Stomach smooth muscle (tissue), 2 donors: ENCODE measurements around the gene SON.
"Not testable (repeated sequence)": the region's sequence is repeated elsewhere in the genome, so short reads cannot be mapped to it uniquely, and the experiment has no call there.

ENCODE experiments used
- H3K27ac ChIP-seq: one replicate; pipeline ENCODE4 v1.7.0; 2013; ENCODE audit warnings: mild to moderate bottlenecking, low read length, inconsistent platforms
- H3K27me3 ChIP-seq, 2 donors: one replicate each; pipeline ENCODE4 v1.7.0; 2013; ENCODE audit warnings: low read length in 2 of 2; ENCODE audit not compliant: insufficient read depth in 2 of 2, control insufficient read depth in 1 of 2
- H3K36me3 ChIP-seq, 2 donors: one replicate each; pipeline ENCODE4 v1.7.0; 2013; ENCODE audit warnings: low read length in 2 of 2; ENCODE audit not compliant: control insufficient read depth in 2 of 2, insufficient read depth in 2 of 2
- H3K4me1 ChIP-seq: one replicate; pipeline ENCODE4 v1.7.0; 2013; ENCODE audit warnings: low read length; ENCODE audit not compliant: control insufficient read depth, insufficient read depth
- H3K4me3 ChIP-seq, 2 donors: one replicate each; pipeline ENCODE4 v1.7.0; 2013; ENCODE audit warnings: low read length in 2 of 2
- H3K9ac ChIP-seq, 2 donors: one replicate each; pipeline ENCODE4 v1.7.0; 2013; ENCODE audit warnings: low read length in 2 of 2, mild to moderate bottlenecking in 1 of 2
- H3K9me3 ChIP-seq, 2 donors: one replicate each; pipeline ENCODE4 v1.7.0; 2013; ENCODE audit warnings: low read length in 2 of 2; ENCODE audit not compliant: control insufficient read depth in 2 of 2
- donor health status: healthy.
- donor health status: Pancreatic carcinoma.

Gene SON

DNA sequence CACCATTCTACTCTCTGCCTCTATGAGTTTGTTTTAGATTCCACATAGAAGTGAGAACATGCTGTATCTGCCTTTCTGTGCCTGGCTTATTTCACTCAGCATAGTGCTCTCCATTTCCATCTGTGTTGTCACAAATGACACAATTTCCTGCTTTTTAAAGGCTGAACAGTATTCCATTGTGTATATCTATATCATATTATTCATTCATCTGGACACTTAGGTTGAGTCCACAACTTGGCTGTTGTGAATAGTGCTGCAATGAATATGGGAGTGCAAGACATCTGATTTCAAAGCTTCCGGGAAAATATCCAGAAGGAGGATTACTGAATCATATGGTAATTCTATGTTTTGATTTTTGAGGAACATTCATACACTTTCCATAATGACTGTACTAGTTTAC lies 65.7 kb downstream of the SON start:
- no peak overlapping the region for H3K9ac ChIP-seq
- no peaks in the 10 kb centered on the region for H3K9me3 ChIP-seq
- peaks cover 11 to 15% of the 10 kb centered on the region in 2 donors for H3K36me3 ChIP-seq
- no peak overlapping the region for H3K27ac ChIP-seq
- H3K4me3 ChIP-seq = no peak overlapping the region
- H3K4me1 ChIP-seq = no peaks in the 10 kb centered on the region
- no peaks in the 10 kb centered on the region for H3K27me3 ChIP-seq

DNA sequence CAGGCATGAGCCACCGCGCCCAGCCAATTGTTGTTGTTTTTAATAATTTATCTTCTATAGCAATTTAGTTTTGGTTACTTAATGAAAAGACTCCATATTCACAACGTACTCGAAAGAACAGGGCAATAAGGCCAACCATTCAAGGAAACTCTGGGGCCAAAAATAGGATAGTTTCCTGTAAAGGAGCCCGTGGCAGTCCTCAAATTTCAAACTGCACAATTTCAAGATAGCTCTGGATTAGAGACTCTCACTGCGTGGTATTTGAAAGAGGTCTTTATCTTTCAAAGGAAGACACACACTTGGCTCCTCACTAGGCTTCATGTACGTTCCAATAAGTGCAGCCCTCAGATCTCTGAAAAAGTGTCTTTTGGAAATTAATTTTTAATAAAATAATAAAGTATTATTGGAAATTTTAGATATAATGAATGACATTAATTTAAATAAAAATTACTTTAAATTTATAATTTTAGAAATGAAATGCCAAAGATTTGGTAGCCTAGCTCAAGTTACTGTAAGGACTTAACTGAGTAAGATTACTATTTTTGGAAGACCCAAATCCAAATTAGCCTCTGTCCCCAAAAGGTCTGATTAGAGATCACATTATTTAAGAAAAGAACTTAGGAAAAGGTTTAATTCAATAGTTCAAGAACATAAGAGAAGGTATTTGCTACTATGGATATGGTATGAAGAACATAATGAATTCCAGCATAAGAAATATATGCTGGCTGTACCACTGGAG lies 68.3 kb downstream of the SON start:
- no peak overlapping the region for H3K27ac ChIP-seq
- no peaks in the 10 kb centered on the region for H3K9me3 ChIP-seq
- H3K4me3 ChIP-seq = no peak overlapping the region
- peaks cover 12 to 14% of the 10 kb centered on the region in 2 donors for H3K36me3 ChIP-seq
- no peaks in the 10 kb centered on the region for H3K4me1 ChIP-seq
- H3K9ac ChIP-seq = no peak overlapping the region
- H3K27me3 ChIP-seq = no peaks in the 10 kb centered on the region

DNA sequence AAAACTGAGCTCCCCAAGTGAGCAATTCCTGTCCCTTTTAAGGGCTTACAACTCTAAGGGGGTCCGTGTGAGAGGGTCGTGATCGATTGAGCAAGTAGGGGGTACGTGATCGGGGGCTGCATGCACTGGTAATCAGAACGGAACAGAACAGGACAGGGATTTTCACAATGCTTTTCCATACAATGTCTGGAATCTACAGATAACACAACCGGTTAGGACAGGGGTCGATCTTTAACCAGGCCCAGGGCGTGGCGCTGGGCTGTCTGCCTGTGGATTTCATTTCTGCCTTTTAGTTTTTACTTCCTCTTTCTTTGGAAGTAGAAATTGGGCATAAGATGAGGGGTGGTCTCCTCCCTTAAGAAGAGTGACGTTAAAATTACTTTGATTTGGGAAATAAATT lies 74.7 kb downstream of the SON start:
- H3K27me3 ChIP-seq, H3K4me1 ChIP-seq, H3K9me3 ChIP-seq, H3K27ac ChIP-seq, H3K4me3 ChIP-seq, H3K9ac ChIP-seq: not testable (repeated sequence)
- H3K36me3 ChIP-seq = peaks cover 9 to 12% of the 10 kb centered on the region in 2 donors

DNA sequence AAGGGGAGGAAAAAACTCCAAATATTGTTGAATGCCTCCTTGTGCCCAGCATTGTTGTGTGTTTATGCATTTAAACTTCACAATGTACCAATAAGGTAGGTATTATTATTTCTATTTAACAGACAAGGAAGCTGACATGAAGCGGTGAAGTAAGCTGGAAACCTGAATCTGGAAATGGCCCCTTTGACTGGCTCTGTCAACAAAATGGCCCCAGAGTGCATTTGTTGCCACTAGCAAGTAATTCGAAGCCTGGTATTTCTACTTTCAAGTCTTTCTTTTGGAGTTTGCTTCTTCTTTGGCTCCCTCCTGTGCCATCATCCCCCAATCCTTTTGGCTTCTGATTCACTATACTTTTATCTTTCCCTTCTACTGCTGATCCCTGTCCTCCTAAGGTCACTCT lies 75.6 kb downstream of the SON start:
- Histone ChIP-seq H3K27ac (no peak overlapping the region), H3K36me3 (peaks cover 8 to 12% of the 10 kb centered on the region in 2 donors), H3K9ac (no peak overlapping the region), H3K4me1 (no peaks in the 10 kb centered on the region), H3K9me3 (no peaks in the 10 kb centered on the region), H3K27me3 (no peaks in the 10 kb centered on the region), H3K4me3 (no peak overlapping the region)

DNA sequence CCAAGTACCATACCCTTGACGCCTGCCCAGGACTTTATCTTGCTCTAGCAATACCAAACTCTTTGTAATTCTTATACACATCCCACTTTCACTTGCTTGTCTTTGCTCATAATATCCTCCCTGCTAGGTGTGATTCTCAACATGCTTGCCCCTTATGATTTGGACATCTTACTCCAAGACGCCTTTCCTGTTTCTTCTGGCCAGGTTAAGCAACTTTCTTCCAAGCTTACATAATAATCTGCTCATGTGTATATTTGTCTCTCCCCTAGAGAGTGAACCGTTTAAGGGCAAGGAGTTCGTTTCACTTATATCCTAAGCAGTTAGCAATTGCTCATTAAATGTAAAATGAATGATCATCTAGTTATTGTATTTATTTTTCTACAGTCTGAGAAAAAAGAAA lies 76.9 kb downstream of the SON start:
- H3K4me1 ChIP-seq = no peaks in the 10 kb centered on the region
- H3K4me3 ChIP-seq = no peak overlapping the region
- no peak overlapping the region for H3K9ac ChIP-seq
- no peak overlapping the region for H3K27ac ChIP-seq
- peaks cover 7 to 13% of the 10 kb centered on the region in 2 donors for H3K36me3 ChIP-seq
- no peaks in the 10 kb centered on the region for H3K27me3 ChIP-seq
- H3K9me3 ChIP-seq = no peaks in the 10 kb centered on the region

DNA sequence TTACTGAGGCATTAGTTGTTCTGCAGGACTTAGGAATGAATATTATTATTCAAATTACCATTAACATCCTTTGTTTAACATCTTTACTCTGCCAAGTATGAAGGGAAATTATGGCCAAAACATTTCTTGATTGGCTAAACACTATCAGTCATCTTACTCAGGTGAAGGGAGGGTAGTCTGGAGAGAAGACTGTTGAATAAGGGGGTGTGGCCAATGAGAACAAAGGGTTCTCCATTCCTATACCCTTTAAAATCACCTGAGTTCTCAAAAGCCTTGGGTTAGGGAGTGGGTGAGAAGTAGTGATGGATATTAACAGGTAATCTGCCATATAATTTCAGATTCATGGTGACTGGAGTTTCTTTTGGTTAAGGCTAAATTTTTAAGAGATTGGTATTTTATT lies 79.4 kb downstream of the SON start:
- no peak overlapping the region for H3K9ac ChIP-seq
- H3K27me3 ChIP-seq = no peaks in the 10 kb centered on the region
- H3K4me1 ChIP-seq = no peaks in the 10 kb centered on the region
- H3K36me3 ChIP-seq = peaks cover 7 to 13% of the 10 kb centered on the region in 2 donors
- no peaks in the 10 kb centered on the region for H3K9me3 ChIP-seq
- no peak overlapping the region for H3K4me3 ChIP-seq
- H3K27ac ChIP-seq = no peak overlapping the region

DNA sequence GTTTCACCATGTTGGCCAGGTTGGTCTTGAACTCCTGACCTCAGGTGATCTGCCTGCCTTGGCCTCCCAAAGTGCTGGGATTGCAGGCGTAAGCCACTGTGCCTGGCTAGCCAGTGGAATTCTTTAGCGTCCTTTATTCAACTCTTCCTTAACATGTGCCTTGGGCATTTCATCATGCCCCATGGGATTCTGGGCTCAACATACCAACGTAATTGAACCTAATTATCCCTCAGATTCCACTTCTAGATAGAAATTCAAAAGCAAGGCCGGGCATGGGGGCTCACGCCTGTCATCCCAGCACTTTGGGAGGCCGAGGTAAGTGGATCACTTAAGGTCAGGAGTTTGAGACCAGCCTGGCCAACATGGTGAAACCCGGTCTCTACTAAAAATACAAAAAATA lies 83.3 kb downstream of the SON start:
- not testable (repeated sequence) for H3K4me3 ChIP-seq, H3K4me1 ChIP-seq, H3K9ac ChIP-seq, H3K27ac ChIP-seq, H3K9me3 ChIP-seq, H3K27me3 ChIP-seq
- peaks cover 11 to 12% of the 10 kb centered on the region in 2 donors for H3K36me3 ChIP-seq
